ENCODE data around the gene CHST8.

The CHST8 gene

GRCh38 chr19:33780251-33780650 is 158.5 kb downstream of the CHST8 start:
- in situ Hi-C loops (cut with HindIII; ENCODE audit: low pct_ligation_motif_present, low sequenced_read_pairs) = no loop called here
- no peak overlapping the region for H3K27ac ChIP-seq
- H3K36me3 ChIP-seq (replicated peaks) = no peaks in the 10 kb centered on the region
- no peak for TF ChIP-seq CTCF (IDR thresholded peaks at IDR 0.05; ENCODE audit: low read depth, low read length, missing control alignments)
- DNase-seq = no peak
- H3K27me3 ChIP-seq (replicated peaks) = no peaks in the 10 kb centered on the region
- no peak overlapping the region for H3K4me3 ChIP-seq (ENCODE audit: low read depth, low read length)

- Histone ChIP-seq H3K27ac (no peak overlapping the region), H3K27me3 (replicated peaks) (no peaks in the 10 kb centered on the region), H3K36me3 (replicated peaks) (no peaks in the 10 kb centered on the region), H3K4me3 (ENCODE audit: low read depth, low read length) (no peak overlapping the region)
- TF ChIP-seq CTCF (IDR thresholded peaks at IDR 0.05; ENCODE audit: low read depth, low read length, missing control alignments) = no peak
- in situ Hi-C loops (cut with HindIII; ENCODE audit: low pct_ligation_motif_present, low sequenced_read_pairs) = no loop called here
- no peak for DNase-seq
Observed at GRCh38 chr19:33780746-33781145, 159.0 kb downstream of the CHST8 start.

DNA sequence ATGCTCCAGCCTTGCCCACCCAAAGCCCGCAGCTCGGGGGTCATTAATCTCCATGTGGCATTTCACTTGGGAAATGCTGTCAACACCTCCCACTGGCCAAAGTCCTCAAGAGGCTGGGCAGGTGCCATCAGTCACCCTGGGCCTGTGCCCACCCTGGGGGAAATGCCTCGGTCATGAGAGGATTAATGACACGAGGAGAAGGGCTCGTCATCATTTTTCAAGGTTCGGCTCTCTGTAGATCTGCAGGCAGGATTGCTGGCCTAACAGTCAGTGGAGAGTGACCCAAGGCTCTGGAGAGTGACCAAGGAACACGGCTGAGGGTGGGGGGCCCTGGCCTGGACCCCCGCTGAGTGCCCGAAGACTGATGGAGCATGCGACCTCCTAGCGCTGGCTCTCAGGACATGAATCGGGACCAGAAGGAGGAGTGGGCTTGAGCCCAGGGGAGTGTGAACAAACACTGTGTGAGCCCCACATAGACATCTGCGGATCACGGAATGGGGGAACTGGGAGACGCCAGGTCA is 159.7 kb downstream of the CHST8 start:
- in situ Hi-C loops (cut with HindIII; ENCODE audit: low pct_ligation_motif_present, low sequenced_read_pairs) = no loop called here

GRCh38 chr19:33781996-33782395 is 160.2 kb downstream of the CHST8 start:
- H3K36me3 ChIP-seq (replicated peaks) = no peaks in the 10 kb centered on the region
- H3K27me3 ChIP-seq (replicated peaks) = no peaks in the 10 kb centered on the region
- DNase-seq = peak; percentile 74
- peak overlapping the region; percentile 17 for H3K27ac ChIP-seq
- TF ChIP-seq CTCF (IDR thresholded peaks at IDR 0.05; ENCODE audit: low read depth, low read length, missing control alignments) = no peak
- in situ Hi-C loops (cut with HindIII; ENCODE audit: low pct_ligation_motif_present, low sequenced_read_pairs) = no loop called here
- H3K4me3 ChIP-seq (ENCODE audit: low read depth, low read length) = no peak overlapping the region

More for the DNA sequence above, 159.7 kb downstream of the CHST8 start:
- Histone ChIP-seq H3K36me3 (replicated peaks) (no peaks in the 10 kb centered on the region), H3K4me3 (ENCODE audit: low read depth, low read length) (no peak overlapping the region), H3K27me3 (replicated peaks) (no peaks in the 10 kb centered on the region), H3K27ac (no peak overlapping the region)
- TF ChIP-seq CTCF (IDR thresholded peaks at IDR 0.05; ENCODE audit: low read depth, low read length, missing control alignments) = no peak
- no peak for DNase-seq

- no peak for DNase-seq
- Histone ChIP-seq H3K4me3 (ENCODE audit: low read depth, low read length) (no peak overlapping the region), H3K36me3 (replicated peaks) (no peaks in the 10 kb centered on the region), H3K27me3 (replicated peaks) (no peaks in the 10 kb centered on the region), H3K27ac (no peak overlapping the region)
- in situ Hi-C loops (cut with HindIII; ENCODE audit: low pct_ligation_motif_present, low sequenced_read_pairs) = no loop called here
- TF ChIP-seq CTCF (IDR thresholded peaks at IDR 0.05; ENCODE audit: low read depth, low read length, missing control alignments) = no peak
Observed at GRCh38 chr19:33784432-33784831, 162.7 kb downstream of the CHST8 start.

DNA sequence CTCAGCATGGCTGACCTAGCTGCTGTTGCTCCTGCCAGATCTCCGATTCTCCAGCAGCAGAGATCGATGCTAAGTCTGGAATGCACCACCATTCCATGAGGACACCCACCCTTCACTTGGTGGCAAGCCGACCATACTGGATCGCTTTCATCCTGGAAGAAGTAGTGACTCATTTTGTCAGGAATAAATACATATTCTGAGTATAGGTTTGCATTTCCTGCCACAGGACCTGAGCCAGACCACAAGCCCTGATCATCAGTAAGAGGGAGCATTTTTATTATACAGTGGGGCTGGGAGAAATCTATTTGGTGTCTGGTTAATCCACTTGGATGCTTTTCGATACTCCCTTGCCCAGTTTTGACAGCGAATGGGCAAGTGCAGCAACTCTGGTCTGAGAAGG is 164.0 kb downstream of the CHST8 start:
- Histone ChIP-seq H3K27me3 (replicated peaks) (no peaks in the 10 kb centered on the region), H3K27ac (no peak overlapping the region), H3K4me3 (ENCODE audit: low read depth, low read length) (no peak overlapping the region), H3K36me3 (replicated peaks) (no peaks in the 10 kb centered on the region)
- no peak for DNase-seq
- in situ Hi-C loops (cut with HindIII; ENCODE audit: low pct_ligation_motif_present, low sequenced_read_pairs) = no loop called here
- TF ChIP-seq CTCF (IDR thresholded peaks at IDR 0.05; ENCODE audit: low read depth, low read length, missing control alignments) = no peak
